NK-92 (cell line): Measurements from ENCODE around the gene METTL27.
"Not testable (repeated sequence)": the region's sequence is repeated elsewhere in the genome, so short reads cannot be mapped to it uniquely, and the experiment has no call there.

Source experiments
- DNase-seq: peaks from one replicate; lab custom pipeline; 2025; ENCODE audit not compliant: unreplicated experiment; lab: John Stamatoyannopoulos, UW

The METTL27 gene, protein sequence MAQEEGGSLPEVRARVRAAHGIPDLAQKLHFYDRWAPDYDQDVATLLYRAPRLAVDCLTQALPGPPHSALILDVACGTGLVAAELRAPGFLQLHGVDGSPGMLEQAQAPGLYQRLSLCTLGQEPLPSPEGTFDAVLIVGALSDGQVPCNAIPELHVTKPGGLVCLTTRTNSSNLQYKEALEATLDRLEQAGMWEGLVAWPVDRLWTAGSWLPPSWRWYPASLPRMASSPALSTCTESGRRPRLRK

DNA sequence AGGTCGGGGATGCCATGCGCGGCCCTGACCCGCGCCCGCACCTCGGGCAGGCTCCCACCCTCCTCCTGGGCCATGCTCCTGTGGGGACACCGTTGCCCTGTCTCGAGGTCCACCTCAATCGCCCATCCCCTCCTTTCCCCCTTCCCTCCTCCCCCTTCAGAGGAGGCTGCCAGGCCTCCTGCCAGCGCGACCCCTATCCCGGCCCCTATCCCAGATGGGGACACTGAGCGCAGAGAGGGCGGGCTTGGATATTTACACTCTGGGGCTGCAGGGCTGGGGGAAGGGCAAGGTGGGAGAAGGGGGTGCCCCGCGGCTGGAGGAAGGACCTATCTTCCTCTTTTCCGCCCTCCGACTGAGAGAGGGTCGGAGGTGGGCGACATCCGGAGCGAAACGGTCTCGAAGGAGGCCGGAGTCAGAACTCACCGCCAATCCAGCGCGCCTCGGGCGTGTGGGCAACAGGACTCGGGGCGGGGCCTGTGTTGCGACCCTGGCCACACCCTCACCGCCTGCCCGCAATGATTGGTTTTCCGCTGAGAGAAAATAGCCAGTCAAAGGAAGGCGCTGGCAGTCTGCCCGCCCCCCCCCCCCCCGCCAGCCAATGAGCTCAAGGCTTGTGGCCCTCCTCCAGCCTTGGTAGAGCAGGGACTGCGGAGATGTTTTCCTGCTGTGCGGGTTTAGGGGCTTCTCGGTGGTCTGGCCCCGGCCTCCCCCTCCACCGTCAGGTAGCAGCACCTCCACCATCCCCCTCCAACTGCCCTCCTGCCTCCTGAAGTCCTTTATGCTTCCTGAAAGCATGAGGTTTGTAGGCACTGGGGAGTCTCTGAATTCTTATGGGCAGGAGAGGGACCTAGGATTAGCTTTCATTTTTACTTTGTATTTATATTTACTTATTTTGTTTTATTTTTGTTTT, at the start of gene METTL27:
TSS of gene METTL27 (minus strand) at position 450 of the 910 bp plus-strand sequence. CDS start at position 74, 376 bp downstream.
- DNase-seq, result no peak

DNA sequence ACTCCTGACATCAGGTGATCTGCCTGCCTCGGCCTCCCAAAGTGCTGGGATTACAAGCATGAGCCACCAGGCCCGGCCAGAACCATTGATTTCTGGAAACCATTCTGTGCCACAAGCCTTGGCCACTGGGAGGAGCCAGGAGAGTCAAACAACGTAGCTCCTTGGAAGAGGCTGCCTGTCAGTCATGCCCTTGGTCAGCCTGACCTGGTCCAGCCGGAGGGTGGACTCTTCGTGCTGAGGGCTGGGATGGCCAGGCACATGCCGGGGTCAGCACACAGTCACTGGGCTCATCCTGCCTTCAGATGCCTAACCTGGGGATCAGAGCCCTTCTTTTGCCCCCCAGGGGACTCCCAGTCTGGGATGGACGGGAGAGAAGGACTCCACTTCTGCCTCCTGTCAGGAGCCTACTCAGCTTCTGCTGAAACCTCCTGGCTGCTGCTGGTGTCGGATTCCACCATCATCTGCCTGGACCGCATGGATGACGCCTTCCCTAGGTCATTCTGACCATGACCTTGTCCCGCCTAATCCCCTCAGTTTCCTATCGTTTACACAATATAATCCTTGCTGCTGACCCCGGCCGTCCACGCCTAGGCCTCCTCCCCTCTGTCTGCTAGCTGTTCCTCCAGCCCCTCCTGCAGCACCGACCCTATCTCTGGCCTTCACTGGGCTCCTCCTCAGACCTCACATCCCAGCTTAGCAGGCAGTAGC, 49.0 kb upstream of the METTL27 start:
- no peak for DNase-seq

DNA sequence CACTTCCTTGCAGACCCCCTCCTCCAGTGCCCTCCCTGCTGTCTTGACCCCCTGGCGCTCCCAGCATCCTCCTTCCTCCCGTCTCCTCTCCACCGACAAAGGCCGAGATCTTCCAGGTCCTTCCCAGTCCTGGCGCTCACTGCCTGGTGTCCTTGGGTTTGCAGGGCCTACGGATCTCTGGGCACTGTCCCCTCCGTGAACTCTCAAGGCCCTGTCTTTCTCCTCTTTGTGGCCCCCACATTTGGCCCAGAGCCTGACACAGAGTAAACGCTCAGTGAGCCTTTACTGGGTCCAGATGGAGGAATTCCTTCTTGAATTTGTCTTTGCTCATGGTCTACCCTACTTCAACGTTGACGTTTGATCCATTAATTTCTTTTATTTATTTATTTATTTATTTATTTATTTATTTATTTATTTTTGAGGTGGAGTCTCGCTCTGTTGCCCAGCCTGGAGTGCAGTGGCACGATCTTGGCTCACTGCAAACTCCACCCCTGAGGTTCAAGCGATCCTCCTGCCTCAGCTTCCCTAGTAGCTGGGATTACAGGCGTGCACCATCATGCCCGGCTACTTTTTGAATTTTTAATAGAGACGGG, 48.3 kb upstream of the METTL27 start:
- DNase-seq, result no peak

DNA sequence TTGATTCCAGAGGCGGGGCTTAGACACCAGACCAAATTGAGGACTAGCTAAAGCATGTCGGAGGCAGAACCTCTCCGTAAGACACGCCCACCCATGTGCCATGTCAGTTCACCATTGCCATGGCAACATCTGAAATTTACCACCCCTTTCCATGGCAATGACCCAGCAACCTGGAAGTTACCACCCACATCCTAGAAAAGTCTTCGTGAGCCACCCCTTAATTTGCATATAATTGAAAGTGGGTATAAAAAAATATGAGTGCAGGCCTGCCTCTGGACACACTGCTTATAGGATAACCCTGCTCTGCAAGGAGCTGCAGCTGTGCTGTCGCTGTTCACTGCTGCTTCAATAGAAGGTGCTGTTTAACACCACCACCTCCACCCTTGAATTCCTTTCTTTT, 46.6 kb upstream of the METTL27 start:
- no peak for DNase-seq

DNA sequence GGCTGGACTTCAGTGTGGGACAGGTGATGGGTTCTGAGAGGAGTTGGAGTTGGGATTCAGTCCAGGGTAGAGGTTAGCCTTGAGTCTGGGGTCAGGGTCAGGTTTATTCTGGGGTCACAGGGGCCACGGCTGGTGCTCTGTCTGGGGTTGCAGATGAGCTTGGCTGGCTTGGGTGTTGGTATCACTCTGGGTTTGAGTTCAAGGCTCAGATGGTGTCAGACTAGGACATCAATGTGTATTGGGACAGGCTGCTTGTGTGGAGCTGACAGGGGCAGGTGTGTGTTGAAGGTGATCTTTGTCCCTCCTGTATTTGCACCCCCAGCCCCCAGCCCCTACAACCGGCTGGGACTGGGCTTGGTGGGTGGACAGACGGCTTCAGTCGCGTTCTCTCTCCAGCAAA, 45.4 kb upstream of the METTL27 start:
- DNase-seq, result no peak

DNA sequence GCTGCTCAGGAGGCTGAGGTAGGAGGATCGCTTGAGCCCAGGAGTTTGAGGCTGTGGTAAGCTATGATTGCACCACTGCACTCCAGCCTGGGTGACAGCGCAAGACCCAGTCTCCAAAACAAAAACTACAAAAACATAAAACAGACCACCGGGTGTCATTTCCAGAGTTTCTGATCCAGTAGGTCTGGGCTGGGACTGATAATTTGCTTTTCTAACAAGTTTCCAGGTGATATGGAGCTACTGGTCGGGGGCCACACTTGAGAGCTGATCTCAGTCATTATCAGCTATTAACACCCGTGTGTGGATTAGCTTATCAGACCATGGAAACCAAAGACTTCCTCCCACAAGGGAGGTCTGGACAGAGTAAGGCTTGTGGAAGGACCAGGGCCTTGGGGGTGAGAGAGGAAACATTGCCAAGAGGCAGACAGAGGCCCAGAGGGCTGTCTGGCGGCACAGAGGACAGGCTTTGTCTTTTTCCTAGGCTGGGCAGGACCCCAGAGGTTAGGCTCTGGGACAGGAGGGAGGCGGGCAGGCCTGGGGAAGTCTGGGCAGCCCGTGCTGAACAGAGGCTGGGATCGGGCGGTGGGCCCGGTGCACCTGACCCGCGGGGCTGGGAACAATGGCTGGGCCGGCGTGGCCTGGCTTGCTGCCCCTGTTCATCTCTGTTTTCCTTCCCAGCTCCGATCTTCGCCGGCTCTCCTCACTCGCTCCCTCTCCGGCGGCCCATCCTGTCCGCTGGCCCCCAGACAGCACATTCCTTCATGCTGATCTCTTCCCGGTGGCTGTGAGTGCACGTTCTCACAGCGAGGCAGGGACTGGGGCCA, 43.9 kb upstream of the METTL27 start:
- no peak for DNase-seq

DNA sequence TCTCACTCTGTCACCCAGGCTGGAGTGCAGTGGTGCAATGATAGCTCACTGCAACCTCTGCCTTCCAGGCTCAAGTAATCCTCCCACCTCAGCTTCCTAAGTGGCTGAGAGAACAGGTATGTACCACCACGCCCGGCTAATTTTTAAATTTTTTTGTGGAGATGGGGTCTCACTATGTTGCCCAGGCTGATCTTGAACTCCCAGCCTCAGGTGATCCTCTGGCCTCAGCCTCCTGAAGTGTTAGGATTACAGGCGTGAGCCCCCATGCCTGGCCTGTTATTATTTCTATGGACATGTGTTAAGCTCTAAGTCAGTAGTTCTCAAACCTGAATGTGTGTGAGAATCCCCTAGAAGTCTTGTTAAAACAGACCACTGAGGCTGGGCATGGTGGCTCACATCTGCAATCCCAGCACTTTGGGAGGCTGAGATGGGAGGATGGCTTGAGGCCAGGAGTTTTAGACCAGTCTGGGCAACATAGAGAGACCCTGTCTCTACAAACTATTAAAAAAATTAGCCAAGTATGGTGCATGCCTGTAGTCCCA, 43.2 kb upstream of the METTL27 start:
- no peak for DNase-seq

DNA sequence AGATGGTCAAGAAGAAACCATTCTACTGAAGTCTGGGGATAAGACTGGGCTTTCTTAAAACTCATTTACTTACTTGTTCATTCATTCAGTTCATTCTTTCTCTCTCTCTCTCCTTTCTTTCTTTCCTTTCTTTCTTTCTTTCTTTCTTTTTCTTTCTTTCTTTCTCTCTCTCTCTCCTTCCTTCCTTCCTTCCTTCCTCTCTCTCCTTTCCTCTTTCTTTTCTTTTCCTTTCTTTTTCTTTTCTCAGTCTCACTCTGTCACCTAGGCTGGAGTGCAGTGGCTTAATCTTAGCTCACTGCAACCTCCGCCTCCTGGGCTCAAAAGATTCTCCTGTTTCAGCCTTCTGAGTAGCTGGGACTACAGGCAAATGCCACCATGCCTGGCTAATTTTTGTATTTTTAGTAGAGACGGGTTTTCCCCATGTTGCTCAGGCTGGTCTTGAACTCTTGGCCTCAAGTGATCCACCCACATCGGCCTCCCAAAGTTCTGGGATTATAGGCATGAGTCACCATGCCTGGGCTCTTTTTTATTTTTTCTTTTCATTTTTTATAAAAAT, 42.6 kb upstream of the METTL27 start:
- not testable (repeated sequence) for DNase-seq

DNA sequence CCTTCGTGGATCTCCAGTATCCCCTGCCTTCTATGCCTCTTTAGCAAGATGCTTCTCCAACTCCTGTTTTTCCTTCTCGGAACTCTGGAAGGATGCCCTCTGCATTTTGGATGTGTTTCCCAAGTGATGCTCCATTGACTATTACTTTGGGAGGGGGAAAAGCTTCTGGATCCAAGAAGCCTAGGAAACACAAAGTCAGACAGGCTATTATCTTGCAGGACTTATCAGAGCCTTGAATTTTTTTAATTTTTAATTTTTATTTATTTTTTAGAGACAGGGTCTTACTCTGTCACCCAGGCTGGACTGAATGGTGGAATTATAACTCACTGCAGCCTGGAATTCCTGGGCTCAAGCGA, 39.7 kb upstream of the METTL27 start:
- no peak for DNase-seq

DNA sequence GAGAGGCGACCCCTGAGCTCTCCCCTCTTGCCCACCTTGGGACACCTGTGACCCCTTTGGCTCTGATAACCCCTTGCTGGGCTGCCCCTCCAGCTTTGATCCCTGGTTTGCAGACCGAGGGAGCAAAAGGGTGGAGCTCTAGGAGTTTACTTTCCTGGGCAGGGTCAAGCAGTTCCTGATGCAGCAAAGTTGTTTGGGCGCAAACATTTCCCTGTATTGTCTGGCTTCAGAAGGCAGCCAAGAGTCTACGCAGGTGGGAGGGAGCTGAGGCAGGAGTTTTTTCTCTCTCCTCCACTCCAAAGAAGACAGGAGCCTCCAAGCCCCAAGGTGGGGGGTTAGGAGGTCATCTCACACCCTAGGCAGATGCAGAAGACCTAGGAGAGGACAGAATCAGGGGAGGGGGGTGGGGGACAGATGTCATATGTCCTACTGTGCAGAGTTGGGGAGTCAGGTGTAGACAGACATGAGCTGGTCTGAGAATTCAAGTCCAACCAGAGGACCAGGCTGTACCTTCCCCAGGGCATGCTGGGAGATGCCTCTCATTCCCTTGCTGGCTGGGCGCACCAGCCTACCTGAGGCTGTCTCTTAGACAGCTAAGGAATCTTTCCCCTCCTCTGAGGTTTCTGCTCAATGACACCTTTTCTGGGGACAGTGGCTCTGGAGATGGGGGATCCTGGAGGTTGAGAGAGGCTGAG, 39.2 kb upstream of the METTL27 start:
- DNase-seq, result no peak

DNA sequence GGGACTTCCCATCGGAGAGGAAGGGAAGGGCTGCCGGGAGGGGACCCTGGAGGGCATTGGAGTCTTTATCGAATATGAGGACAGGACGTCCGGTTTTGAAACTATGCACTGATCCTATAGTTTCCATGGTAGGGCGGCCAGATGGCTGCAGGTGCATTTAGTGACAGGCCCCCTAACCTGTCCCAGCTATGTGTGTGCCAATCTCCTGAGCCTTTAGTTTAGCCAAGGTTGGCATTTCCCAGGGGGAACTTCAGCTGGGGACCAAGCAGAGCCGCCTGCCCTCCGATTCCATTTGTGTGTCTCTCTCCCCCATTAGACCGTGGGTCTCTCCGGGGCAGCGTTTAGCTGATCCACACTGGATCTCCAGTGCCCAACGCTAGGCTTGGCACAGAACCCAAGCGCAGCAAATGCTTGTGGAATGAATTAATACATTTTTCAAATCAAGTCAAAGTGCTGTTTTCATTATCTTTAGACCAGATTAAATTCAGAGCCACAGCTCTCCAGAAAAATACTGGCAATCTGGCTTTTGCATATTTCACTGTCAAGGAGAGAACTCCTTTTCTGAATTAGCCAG, 38.5 kb upstream of the METTL27 start:
- no peak for DNase-seq

DNA sequence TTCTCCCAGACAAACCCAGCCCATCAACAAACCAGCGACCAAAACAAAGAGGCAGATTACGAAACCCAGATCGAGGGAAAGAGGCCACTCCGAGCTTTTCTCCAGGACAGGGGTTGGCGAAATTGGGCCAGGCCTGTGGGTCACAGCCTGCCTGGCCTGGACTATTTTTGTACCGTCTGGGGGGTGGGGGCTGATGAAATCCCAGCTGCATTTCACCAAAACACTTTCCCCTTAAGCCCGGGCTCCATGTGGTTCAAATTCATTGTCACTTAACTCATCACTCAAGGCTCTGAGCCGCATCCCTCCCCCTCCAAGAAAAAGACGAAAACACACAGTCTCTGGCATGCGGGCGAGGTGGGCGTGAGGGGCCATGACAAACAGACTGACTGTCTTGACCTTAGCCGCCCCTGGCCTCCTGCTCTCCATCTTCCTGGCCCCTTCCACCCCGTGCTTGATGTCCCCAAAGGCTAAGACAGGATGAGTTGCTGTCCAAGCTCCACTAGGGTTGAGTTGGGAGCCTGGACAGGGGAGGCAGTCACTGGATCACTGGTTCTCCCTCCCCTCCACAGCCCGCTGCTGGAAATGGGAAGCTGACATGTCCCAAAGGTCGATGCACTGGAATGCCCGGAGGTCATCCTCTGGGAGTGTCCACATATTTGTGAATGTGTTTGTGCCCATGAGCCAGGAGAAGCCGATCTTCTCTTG, 37.8 kb upstream of the METTL27 start:
- no peak for DNase-seq

DNA sequence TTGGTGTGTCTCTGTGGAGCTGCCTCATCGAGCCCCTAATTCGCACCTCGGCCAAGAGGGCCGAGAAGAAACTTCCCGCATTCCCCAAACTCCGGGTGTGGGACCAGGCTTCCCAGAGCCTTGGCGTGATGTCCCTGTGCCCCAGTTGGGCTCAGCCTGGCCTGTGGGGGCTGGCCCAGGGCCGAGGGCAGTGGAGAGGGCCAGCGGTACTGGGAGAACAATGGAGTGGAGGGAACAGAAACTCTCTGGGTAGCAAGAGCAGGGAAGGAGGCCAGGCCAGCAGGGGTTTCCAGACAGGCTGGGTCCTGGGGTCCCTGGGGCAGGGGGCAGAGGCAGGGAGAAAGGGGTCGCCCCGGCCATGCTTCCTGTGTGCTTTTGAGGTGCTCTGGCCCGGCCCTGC, 34.7 kb upstream of the METTL27 start:
- no peak for DNase-seq

DNA sequence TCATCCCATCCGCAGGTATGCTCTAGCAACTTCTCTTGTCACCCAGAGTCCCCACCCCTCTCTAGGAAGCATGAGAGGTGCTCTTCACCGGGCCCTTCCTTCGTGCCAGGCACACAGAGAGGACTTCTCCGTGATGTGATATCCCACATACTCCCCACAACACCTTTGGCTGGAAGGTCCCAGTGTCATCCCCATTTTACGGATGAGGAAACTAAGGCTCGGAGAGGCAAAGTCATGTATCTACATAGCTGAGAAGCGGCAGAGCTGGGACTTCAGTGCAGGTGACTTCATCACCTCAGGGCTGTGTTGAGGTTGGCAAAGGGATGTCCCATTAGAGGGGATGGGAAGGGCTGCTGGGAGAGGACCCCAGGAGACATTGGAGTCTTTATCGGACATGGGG, 34.0 kb upstream of the METTL27 start:
- DNase-seq, result no peak

DNA sequence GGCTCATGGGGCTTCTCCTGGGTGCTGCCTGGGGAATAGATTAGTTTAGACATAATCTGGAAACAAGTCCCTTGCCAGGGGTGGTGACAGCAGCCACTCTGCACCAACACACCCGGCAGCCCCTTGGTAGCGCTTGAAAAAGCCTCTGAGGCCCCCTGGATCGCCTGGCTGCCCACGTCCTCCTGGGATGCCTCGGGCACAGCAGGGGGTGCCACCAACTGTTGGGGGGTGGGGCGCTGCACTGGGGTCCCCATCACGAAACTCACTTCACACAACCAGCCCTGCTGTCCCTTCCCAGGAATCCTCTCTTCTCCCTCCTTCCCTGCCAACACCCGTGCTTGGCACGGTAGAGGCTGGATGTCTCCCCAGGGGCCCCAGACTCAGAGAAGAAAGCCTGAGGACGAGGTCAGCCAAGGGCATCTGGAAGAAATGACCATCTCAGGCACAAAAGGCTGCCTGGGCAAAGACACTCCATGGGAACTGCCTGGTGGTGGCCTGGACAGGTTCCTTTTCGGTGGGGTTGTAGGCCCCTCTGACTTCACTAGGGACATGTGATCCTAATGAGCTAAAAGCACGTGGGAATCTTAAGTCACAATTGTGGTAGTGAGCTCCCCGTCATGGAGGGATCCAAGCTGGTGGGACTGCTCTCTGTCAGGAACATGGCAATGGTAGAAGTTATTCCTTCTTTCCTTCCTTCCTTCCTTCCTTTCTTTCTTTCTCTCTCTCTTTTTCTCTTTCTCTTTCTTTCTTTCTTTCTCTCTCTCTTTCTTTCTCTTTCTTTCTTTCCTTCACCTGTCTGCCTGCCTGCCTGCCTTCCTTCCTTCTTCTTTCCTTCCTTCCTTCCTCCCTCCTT, 30.0 kb upstream of the METTL27 start:
- DNase-seq, result no peak

DNA sequence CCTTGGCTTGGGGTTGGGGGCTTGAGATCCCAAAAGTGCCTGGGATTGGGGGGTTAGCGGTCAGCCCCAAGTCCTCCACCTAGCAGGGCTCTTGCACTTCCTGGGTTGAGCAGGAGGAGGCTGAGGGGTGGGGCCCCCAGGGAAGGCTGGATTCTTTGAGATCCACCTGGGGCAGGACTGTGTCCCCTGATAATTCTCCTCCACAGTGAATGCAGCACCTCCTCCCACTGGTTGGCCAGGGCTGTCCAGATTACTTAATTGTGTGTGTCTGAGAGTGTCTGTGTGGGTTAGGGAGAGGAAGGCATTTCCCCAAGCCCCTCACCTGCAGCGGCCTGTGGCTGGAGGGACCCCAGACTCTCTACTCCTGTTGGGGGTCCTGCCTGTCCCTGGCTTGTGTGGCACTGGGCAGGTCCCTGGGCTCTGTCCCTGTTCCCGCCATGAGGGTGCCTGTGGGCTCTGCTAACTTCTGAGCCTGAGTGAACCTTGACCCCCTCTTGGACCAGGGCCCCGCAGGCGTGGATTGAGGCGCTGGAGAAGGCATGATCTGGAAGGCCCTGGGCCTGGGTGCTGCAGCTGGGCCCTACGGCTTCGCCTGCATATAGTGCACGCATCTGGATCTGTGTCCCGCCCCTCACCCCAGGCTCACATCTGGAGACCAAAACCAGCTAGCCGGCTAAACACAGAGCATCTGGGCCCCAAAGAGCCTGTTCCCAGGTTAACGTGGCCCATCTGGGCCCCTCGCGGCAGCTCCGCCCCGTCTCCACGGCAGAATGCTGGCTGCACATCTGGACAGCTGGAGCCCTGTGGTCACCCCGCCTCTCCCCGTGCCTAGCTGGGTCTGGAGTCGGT, 29.1 kb upstream of the METTL27 start:
- DNase-seq, result no peak

DNA sequence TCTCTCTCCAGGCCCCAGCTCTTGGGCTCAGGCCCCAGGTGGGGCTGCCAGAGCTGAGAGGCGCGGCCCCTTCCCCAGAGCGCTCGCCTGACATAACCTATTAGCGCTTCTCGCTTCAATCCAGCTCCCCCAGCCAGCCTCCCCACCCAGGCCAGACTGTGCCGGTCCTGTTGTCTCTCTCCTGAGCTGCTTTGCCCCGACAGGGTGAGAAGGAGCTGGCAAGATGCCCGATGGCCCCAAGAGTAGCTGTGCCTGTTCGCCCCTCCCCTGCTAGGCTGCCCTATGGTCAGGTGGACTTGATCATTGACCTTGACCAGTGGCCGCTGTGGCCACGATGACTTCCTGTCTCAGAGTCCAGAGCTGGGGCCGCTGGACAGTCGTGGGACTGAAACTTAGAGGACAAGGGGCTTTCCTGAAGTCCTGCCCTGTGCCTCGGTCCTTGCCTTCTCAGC, 27.8 kb upstream of the METTL27 start:
- DNase-seq, result no peak
